ENCODE results near the gene MAPK8IP1. TPM values are rescaled to one million over a fixed set of nuclear protein-coding genes. Genes with fewer than 3 reads are reported as not detected.

The MAPK8IP1 gene
- total RNA-seq, 4 donors from 2014 or later: 9.5 to 25.1 (median 17.4) TPM

DNA sequence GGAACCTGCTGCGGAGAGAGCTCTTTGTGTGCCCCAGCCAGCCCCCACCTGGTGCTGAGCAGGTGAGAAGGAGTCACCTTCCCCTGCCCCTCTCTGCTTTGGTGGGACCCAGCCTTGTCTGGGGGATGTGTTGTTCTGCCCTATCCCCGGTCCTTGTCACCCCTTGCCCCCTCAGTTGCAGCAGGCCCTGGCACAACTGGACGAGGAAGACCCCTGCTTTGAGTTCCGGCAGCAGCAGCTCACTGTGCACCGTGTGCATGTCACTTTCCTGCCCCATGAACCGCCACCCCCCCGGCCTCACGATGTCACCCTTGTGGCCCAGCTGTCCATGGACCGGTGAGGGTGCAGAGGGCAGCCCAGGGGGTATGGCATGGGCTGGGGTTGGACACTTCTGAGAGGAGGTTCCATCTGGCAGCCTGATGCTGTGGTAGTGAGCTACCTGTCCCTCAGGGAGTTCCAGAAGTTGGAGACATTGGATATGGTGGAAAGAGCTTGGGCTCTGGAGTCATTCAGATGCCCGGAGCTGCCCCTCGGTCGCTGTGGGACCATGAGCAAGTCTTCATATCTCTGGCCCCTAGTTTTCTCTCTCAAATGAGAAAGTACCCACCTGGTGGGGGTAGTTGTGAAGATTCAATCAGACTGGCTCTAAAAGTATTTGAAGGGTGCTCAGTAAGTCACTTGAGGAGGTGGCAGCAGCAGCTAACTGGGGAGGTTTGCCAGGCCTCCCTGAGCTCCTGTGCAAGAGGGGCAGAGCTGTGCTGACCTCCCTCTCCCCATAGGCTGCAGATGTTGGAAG is 41.3 kb downstream of the MAPK8IP1 start:
- DNase-seq: no peak
- TF ChIP-seq, protein P1, sequence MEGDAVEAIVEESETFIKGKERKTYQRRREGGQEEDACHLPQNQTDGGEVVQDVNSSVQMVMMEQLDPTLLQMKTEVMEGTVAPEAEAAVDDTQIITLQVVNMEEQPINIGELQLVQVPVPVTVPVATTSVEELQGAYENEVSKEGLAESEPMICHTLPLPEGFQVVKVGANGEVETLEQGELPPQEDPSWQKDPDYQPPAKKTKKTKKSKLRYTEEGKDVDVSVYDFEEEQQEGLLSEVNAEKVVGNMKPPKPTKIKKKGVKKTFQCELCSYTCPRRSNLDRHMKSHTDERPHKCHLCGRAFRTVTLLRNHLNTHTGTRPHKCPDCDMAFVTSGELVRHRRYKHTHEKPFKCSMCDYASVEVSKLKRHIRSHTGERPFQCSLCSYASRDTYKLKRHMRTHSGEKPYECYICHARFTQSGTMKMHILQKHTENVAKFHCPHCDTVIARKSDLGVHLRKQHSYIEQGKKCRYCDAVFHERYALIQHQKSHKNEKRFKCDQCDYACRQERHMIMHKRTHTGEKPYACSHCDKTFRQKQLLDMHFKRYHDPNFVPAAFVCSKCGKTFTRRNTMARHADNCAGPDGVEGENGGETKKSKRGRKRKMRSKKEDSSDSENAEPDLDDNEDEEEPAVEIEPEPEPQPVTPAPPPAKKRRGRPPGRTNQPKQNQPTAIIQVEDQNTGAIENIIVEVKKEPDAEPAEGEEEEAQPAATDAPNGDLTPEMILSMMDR (IDR thresholded peaks at IDR 0.05): no peak
- TF ChIP-seq POLR2A (IDR thresholded peaks at IDR 0.05): no peak
- intact Hi-C loops (cut with DNase I): no loop called here
- Histone ChIP-seq H3K36me3 (no peaks in the 10 kb centered on the region), H3K9me3 (no peaks in the 10 kb centered on the region), H3K4me3 (replicated peaks in 1 of 3) (no peak overlapping the region), H3K27me3 (no peaks in the 10 kb centered on the region), H3K4me1 (peaks cover 13 to 33% of the 10 kb centered on the region in 2 donors), H3K27ac (no peak overlapping the region)
- 91 to 94% methylated on average over 5 to 12 of the region's 12 CpGs for WGBS, 2 donors

DNA sequence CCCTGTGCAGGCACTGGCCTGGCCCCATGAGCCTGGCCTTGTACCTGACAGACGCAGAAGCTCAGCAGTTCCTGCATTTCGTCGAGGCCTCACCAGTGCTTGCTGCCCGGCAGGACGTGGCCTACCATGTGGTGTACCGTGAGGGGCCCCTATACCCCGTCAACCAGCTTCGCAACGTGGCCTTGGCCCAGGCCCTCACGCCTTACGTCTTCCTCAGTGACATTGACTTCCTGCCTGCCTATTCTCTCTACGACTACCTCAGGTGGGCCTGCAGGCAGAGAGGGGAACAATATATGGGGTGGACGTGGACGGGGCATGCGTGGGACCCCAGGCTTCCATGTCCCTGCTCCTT is 41.9 kb downstream of the MAPK8IP1 start:
- no peaks in the 10 kb centered on the region for H3K27me3 ChIP-seq
- no peak overlapping the region for H3K27ac ChIP-seq
- H3K4me1 ChIP-seq: peaks cover 10 to 27% of the 10 kb centered on the region in 2 donors
- intact Hi-C loops (cut with DNase I): no loop called here
- H3K9me3 ChIP-seq: no peaks in the 10 kb centered on the region
- TF ChIP-seq POLR2A (IDR thresholded peaks at IDR 0.05): no peak
- TF ChIP-seq, protein P1 (IDR thresholded peaks at IDR 0.05): no peak
- DNase-seq: no peak
- no peaks in the 10 kb centered on the region for H3K36me3 ChIP-seq
- no peak overlapping the region for H3K4me3 ChIP-seq (replicated peaks in 1 of 3)
- 88 to 89% methylated on average over 8 to 15 of the region's 15 CpGs for WGBS, 2 donors

DNA sequence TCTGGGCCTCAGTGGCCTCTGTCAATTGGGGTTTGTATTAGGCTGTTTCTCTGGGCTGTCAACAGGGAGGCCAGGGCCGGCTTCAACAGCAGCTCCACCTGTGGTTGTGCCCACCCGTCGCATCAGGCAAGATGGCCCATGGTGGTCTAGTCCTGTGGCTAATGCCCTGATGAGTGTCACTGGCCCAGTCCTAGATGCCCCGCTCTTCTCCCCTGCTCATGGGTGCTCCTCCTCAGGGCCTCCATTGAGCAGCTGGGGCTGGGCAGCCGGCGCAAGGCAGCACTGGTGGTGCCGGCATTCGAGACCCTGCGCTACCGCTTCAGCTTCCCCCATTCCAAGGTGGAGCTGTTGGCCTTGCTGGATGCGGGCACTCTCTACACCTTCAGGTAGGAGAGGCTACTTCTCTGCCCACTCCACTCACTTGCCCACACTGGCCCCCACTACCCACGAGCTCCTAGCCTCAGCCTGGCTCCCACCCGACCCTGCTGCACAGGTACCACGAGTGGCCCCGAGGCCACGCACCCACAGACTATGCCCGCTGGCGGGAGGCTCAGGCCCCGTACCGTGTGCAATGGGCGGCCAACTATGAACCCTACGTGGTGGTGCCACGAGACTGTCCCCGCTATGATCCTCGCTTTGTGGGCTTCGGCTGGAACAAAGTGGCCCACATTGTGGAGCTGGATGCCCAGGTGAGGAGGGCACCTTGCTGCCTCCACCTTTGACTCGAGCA is 42.4 kb downstream of the MAPK8IP1 start:
- peaks cover 10 to 22% of the 10 kb centered on the region in 2 donors for H3K4me1 ChIP-seq
- no peak overlapping the region for H3K4me3 ChIP-seq (replicated peaks in 1 of 3)
- peaks cover 0 to under 1% of the 10 kb centered on the region in 2 donors for H3K36me3 ChIP-seq
- 91 to 96% methylated on average over 23 to 26 of the region's 27 CpGs for WGBS, 2 donors
- no peak overlapping the region for H3K27ac ChIP-seq
- no peaks in the 10 kb centered on the region for H3K9me3 ChIP-seq
- DNase-seq: no peak
- intact Hi-C loops (cut with DNase I): no loop called here
- TF ChIP-seq, protein P1 (IDR thresholded peaks at IDR 0.05): no peak
- no peak for TF ChIP-seq POLR2A (IDR thresholded peaks at IDR 0.05)
- no peaks in the 10 kb centered on the region for H3K27me3 ChIP-seq

DNA sequence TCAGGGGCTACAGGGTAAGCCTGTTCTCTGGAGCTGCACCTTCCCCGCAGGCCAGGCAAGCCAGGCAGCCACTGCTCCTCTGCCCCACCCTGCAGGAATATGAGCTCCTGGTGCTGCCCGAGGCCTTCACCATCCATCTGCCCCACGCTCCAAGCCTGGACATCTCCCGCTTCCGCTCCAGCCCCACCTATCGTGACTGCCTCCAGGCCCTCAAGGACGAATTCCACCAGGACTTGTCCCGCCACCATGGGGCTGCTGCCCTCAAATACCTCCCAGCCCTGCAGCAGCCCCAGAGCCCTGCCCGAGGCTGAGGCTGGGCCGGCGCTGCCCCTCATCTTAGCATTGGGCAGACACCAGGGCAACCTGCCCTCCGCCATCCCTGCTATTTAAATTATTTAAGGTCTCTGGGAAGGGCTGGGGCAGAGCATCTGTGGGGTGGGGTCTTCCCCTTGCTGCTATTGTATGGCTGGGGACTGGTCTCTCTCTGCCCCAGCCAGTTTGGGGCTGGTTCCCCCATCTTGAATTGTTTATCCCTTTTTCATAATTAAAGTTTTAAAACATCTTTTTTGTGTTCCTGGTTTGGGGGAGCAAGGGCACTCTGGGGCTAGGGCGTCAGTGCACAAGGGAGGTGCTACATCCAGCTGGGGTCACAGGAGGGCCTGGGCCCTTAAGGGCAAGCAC is 43.2 kb downstream of the MAPK8IP1 start:
- Histone ChIP-seq H3K4me3 (replicated peaks in 1 of 3) (no peak overlapping the region), H3K27ac (no peak overlapping the region), H3K36me3 (peaks cover 7 to 9% of the 10 kb centered on the region in 2 donors), H3K27me3 (no peaks in the 10 kb centered on the region), H3K9me3 (no peaks in the 10 kb centered on the region), H3K4me1 (peaks cover 6 to 15% of the 10 kb centered on the region in 2 donors)
- intact Hi-C loops (cut with DNase I): no loop called here
- 91 to 94% methylated on average over 9 to 11 of the region's 13 CpGs for WGBS, 2 donors
- TF ChIP-seq POLR2A (IDR thresholded peaks at IDR 0.05): no peak
- TF ChIP-seq, protein P1 (IDR thresholded peaks at IDR 0.05): no peak
- DNase-seq: no peak

All from thyroid gland (tissue), 4 donors.